ENCODE results near the gene SLIT1.

The SLIT1 gene

GRCh38 chr10:97171001-97171400, 14.8 kb downstream of the SLIT1 start:
- no peak for DNase-seq
- Mint-ChIP-seq H3K9me3 (no peaks in the 10 kb centered on the region), H3K27me3 (peaks cover 15% of the 10 kb centered on the region), H3K4me1 (no peaks in the 10 kb centered on the region), H3K36me3 (ENCODE audit: low read depth) (no peaks in the 10 kb centered on the region), H3K4me3 (no peak overlapping the region), H3K27ac (no peak overlapping the region)
- no peak for ATAC-seq

- Mint-ChIP-seq H3K4me3 (no peak overlapping the region), H3K27me3 (peaks cover 12% of the 10 kb centered on the region), H3K4me1 (no peaks in the 10 kb centered on the region), H3K27ac (no peak overlapping the region), H3K9me3 (no peaks in the 10 kb centered on the region), H3K36me3 (ENCODE audit: low read depth) (no peaks in the 10 kb centered on the region)
- no peak for DNase-seq
- no peak for ATAC-seq
These were observed 15.7 kb downstream of the SLIT1 start for GRCh38 chr10:97169911-97170693.

GRCh38 chr10:97169063-97169462, 16.7 kb downstream of the SLIT1 start:
- DNase-seq (no peak), ATAC-seq (no peak)
- Mint-ChIP-seq H3K9me3 (no peaks in the 10 kb centered on the region), H3K4me3 (no peak overlapping the region), H3K4me1 (no peaks in the 10 kb centered on the region), H3K27me3 (peaks cover 12% of the 10 kb centered on the region), H3K36me3 (ENCODE audit: low read depth) (no peaks in the 10 kb centered on the region), H3K27ac (no peak overlapping the region)

GRCh38 chr10:97168645-97169044, 17.1 kb downstream of the SLIT1 start:
- H3K4me3 Mint-ChIP-seq, result no peak overlapping the region
- no peaks in the 10 kb centered on the region for H3K9me3 Mint-ChIP-seq
- DNase-seq (no peak), ATAC-seq (no peak)
- H3K27me3 Mint-ChIP-seq, result peaks cover 12% of the 10 kb centered on the region
- H3K27ac Mint-ChIP-seq, result no peak overlapping the region
- H3K36me3 Mint-ChIP-seq (ENCODE audit: low read depth), result no peaks in the 10 kb centered on the region
- H3K4me1 Mint-ChIP-seq, result no peaks in the 10 kb centered on the region

DNA sequence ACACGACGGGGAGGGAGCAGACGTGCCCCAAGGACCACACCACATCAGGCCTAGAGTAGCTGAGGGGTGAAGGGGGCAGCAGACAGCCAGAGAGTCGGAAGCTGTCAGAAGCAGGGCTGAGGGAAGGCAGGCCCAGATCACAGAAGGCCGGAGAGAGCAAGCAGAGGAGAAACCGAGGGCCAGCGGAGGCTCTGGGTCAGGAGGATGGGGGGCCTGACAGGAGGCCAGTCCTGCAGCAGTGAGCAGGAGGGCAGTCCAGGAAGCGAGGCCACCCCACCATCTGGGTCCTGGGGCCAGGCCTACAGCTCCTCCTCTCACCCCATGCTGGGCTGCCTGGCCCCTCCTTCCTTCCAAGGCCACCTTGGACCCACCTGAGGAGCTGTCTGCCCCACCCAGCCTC, 20.3 kb downstream of the SLIT1 start:
- H3K4me1 Mint-ChIP-seq, result no peaks in the 10 kb centered on the region
- no peak for ATAC-seq

GRCh38 chr10:97163781-97164501, 21.8 kb downstream of the SLIT1 start:
- Mint-ChIP-seq H3K36me3 (ENCODE audit: low read depth) (no peaks in the 10 kb centered on the region), H3K9me3 (no peaks in the 10 kb centered on the region), H3K4me3 (no peak overlapping the region), H3K27ac (no peak overlapping the region), H3K27me3 (no peaks in the 10 kb centered on the region), H3K4me1 (no peaks in the 10 kb centered on the region)
- DNase-seq, result no peak
- no peak for ATAC-seq

More for the DNA sequence above, 20.3 kb downstream of the SLIT1 start:
- no peak for DNase-seq
- no peaks in the 10 kb centered on the region for H3K9me3 Mint-ChIP-seq
- H3K36me3 Mint-ChIP-seq (ENCODE audit: low read depth), result no peaks in the 10 kb centered on the region
- H3K4me3 Mint-ChIP-seq, result no peak overlapping the region
- H3K27ac Mint-ChIP-seq, result no peak overlapping the region
- H3K27me3 Mint-ChIP-seq, result peaks cover 4% of the 10 kb centered on the region

- Mint-ChIP-seq H3K4me3 (no peak overlapping the region), H3K27me3 (no peaks in the 10 kb centered on the region), H3K9me3 (no peaks in the 10 kb centered on the region), H3K36me3 (ENCODE audit: low read depth) (no peaks in the 10 kb centered on the region), H3K27ac (no peak overlapping the region), H3K4me1 (no peaks in the 10 kb centered on the region)
- ATAC-seq (no peak), DNase-seq (no peak)
These were observed 22.6 kb downstream of the SLIT1 start for GRCh38 chr10:97163181-97163580.

DNA sequence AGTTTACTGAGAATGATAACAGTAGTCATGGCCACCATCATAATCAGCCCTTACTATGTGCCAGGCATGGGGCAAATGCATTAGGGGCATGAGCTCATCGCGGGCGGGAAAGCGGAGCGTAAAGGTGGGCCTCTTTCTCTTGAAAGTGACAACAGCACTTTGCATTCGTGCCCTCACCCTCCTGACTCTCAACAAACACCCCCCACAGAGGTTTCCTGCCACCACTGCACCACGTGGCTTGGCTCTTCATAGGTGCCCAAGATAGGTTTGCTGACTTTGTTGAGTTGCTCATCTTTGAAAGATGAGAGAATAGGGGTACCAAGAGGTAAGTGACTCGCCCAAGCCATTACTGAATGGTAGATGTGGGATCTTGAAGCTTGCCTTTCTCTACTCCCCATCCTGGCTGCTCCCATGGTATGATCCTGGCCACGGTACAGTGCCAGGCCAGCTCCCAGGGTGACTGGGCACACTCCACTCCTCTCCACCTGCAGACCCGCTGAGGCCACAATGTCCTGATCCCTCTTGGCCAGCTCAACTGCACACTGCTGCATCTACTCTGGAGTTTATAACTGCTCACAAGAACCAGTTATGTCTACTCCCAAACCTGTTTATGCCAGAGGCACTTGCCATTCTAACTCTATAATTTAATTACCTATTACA, 26.0 kb downstream of the SLIT1 start:
- DNase-seq (no peak), ATAC-seq (no peak)
- no peaks in the 10 kb centered on the region for H3K27me3 Mint-ChIP-seq
- no peak overlapping the region for H3K27ac Mint-ChIP-seq
- peaks cover 1% of the 10 kb centered on the region for H3K4me1 Mint-ChIP-seq
- H3K4me3 Mint-ChIP-seq, result no peak overlapping the region
- H3K36me3 Mint-ChIP-seq (ENCODE audit: low read depth), result no peaks in the 10 kb centered on the region
- no peaks in the 10 kb centered on the region for H3K9me3 Mint-ChIP-seq

- DNase-seq (no peak), ATAC-seq (no peak)
- H3K36me3 Mint-ChIP-seq (ENCODE audit: low read depth), result no peaks in the 10 kb centered on the region
- H3K27ac Mint-ChIP-seq, result no peak overlapping the region
- H3K4me1 Mint-ChIP-seq, result peaks cover 1% of the 10 kb centered on the region
- H3K4me3 Mint-ChIP-seq, result no peak overlapping the region
- H3K9me3 Mint-ChIP-seq, result no peaks in the 10 kb centered on the region
- H3K27me3 Mint-ChIP-seq, result no peaks in the 10 kb centered on the region
These were observed 28.1 kb downstream of the SLIT1 start for GRCh38 chr10:97157578-97158095.

GRCh38 chr10:97154781-97155180, 31.0 kb downstream of the SLIT1 start:
- peaks cover 1% of the 10 kb centered on the region for H3K4me1 Mint-ChIP-seq
- no peaks in the 10 kb centered on the region for H3K9me3 Mint-ChIP-seq
- DNase-seq (no peak), ATAC-seq (no peak)
- H3K27ac Mint-ChIP-seq, result no peak overlapping the region
- H3K36me3 Mint-ChIP-seq (ENCODE audit: low read depth), result no peaks in the 10 kb centered on the region
- peaks cover 1% of the 10 kb centered on the region for H3K27me3 Mint-ChIP-seq
- H3K4me3 Mint-ChIP-seq, result no peak overlapping the region

GRCh38 chr10:97154162-97154561, 31.6 kb downstream of the SLIT1 start:
- H3K4me3 Mint-ChIP-seq, result no peak overlapping the region
- ATAC-seq (no peak), DNase-seq (no peak)
- H3K27ac Mint-ChIP-seq, result no peak overlapping the region
- H3K27me3 Mint-ChIP-seq, result peaks cover 1% of the 10 kb centered on the region
- H3K36me3 Mint-ChIP-seq (ENCODE audit: low read depth), result no peaks in the 10 kb centered on the region
- no peaks in the 10 kb centered on the region for H3K9me3 Mint-ChIP-seq
- H3K4me1 Mint-ChIP-seq, result peaks cover 1% of the 10 kb centered on the region

DNA sequence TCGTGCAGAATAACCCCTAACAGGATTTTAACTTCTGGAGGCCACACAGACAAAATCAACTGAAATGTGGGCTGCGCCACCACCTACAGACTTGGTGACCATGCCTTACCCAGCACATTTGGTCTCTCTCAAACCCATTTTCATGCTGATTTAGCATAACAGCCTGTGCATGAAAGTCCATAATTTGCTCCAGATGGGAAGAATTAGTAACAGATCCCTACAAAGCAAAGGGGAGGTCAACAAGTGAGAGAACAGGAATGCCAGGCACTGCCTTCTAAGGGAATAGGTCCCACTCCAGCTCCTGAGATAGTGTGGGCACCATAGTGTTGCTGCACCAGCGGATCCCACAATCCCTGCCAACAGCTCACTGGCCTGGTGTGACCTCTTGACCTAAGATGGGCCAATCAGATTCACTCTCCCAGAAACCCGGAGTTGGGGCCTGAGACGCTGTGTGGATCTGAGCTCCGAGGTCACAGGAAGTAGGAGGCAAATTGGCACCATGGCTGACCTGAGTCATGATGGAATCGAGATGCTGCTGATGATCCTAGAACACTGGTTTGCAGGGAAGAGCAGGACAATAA, 32.4 kb downstream of the SLIT1 start:
- no peak for ATAC-seq
- DNase-seq, result no peak
- Mint-ChIP-seq H3K4me1 (peaks cover 1% of the 10 kb centered on the region), H3K27me3 (peaks cover 1% of the 10 kb centered on the region), H3K9me3 (no peaks in the 10 kb centered on the region), H3K36me3 (ENCODE audit: low read depth) (no peaks in the 10 kb centered on the region), H3K27ac (no peak overlapping the region), H3K4me3 (no peak overlapping the region)

- no peak overlapping the region for H3K27ac Mint-ChIP-seq
- H3K4me3 Mint-ChIP-seq, result no peak overlapping the region
- H3K9me3 Mint-ChIP-seq, result no peaks in the 10 kb centered on the region
- ATAC-seq, result no peak
- no peaks in the 10 kb centered on the region for H3K4me1 Mint-ChIP-seq
- H3K27me3 Mint-ChIP-seq, result peaks cover 1% of the 10 kb centered on the region
- no peaks in the 10 kb centered on the region for H3K36me3 Mint-ChIP-seq (ENCODE audit: low read depth)
- no peak for DNase-seq
These were observed 34.3 kb downstream of the SLIT1 start for GRCh38 chr10:97151307-97151914.

DNA sequence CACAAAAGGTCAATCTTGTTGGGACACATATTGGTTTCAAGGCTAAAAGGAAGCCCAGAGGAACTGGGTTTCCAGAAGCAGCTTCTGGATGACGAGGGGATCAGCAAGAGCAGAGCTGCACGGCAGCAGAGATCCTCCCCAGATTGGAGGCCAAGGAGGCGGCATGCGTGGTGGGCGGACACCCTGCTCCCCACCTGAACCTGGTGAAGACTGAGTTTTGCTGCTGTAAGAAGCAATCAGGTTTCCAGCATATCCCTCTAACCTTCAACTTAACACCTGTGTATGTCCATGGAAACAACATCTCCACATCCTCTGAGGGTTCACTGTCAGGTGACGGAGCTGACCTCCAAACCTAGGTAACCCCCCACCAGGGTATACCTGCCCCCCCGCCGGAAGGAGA, 35.1 kb downstream of the SLIT1 start:
- no peaks in the 10 kb centered on the region for H3K9me3 Mint-ChIP-seq
- no peaks in the 10 kb centered on the region for H3K4me1 Mint-ChIP-seq
- no peak overlapping the region for H3K27ac Mint-ChIP-seq
- H3K27me3 Mint-ChIP-seq, result peaks cover 1% of the 10 kb centered on the region
- ATAC-seq (no peak), DNase-seq (no peak)
- no peaks in the 10 kb centered on the region for H3K36me3 Mint-ChIP-seq (ENCODE audit: low read depth)
- H3K4me3 Mint-ChIP-seq, result no peak overlapping the region
